GM18870 (cell line): Measurements from ENCODE around the gene ANKRD23.
"Not testable (repeated sequence)": the region's sequence is repeated elsewhere in the genome, so short reads cannot be mapped to it uniquely, and the experiment has no call there.

Source experiments
- ATAC-seq: cut with Tn5 transposase; IDR thresholded peaks from one replicate; pipeline ENCODE4 v1.9.1; 2021; ENCODE audit warnings: moderate library complexity; ENCODE audit not compliant: unreplicated experiment

ANKRD23 gene

GRCh38 chr2:96801005-96801785 is 42.6 kb downstream of the ANKRD23 start:
- ATAC-seq, result peak; percentile 73

GRCh38 chr2:96800061-96801004 is 43.5 kb downstream of the ANKRD23 start:
- peak; percentile 22 for ATAC-seq

GRCh38 chr2:96799623-96799935 is 44.2 kb downstream of the ANKRD23 start:
- no peak for ATAC-seq

- no peak for ATAC-seq
These were observed 44.8 kb downstream of the ANKRD23 start for GRCh38 chr2:96798733-96799622.

- ATAC-seq, result no peak
These were observed 46.7 kb downstream of the ANKRD23 start for GRCh38 chr2:96797066-96797625.

GRCh38 chr2:96796497-96796896 is 47.3 kb downstream of the ANKRD23 start:
- ATAC-seq, result not testable (repeated sequence)

- no peak for ATAC-seq
These were observed 48.7 kb downstream of the ANKRD23 start for GRCh38 chr2:96795076-96795475.

- ATAC-seq, result no peak
These were observed 50.8 kb downstream of the ANKRD23 start for GRCh38 chr2:96792772-96793749.

- ATAC-seq, result no peak
These were observed 54.6 kb downstream of the ANKRD23 start for GRCh38 chr2:96789245-96789617.

- no peak for ATAC-seq
These were observed 55.2 kb downstream of the ANKRD23 start for GRCh38 chr2:96788442-96789244.
